EL (cell line): Measurements from ENCODE around the gene APOL1.
"Not testable (repeated sequence)": the region's sequence is repeated elsewhere in the genome, so short reads cannot be mapped to it uniquely, and the experiment has no call there.

ENCODE experiments used
- DNase-seq: peaks from one replicate; pipeline ENCODE4 v3.0.0-alpha.2; 2016

APOL1 gene

GRCh38 chr22:36247955-36248354, 5.0 kb upstream of the APOL1 start:
- DNase-seq = no peak

- no peak for DNase-seq
Observed at GRCh38 chr22:36249160-36249559, 3.8 kb upstream of the APOL1 start.

GRCh38 chr22:36250292-36250960, 2.5 kb upstream of the APOL1 start:
- DNase-seq = not testable (repeated sequence)

- DNase-seq = not testable (repeated sequence)
Observed at GRCh38 chr22:36251979-36252608, 839 bp upstream of the APOL1 start.

- no peak for DNase-seq
Observed at GRCh38 chr22:36253523-36254490, 874 bp downstream of the APOL1 start.

- DNase-seq = not testable (repeated sequence)
Observed at GRCh38 chr22:36255572-36255971, 2.6 kb downstream of the APOL1 start.

GRCh38 chr22:36256478-36256877, 3.5 kb downstream of the APOL1 start:
- no peak for DNase-seq

GRCh38 chr22:36257308-36257707, 4.4 kb downstream of the APOL1 start:
- no peak for DNase-seq

GRCh38 chr22:36257948-36258670, 5.2 kb downstream of the APOL1 start:
- DNase-seq = no peak

GRCh38 chr22:36258701-36259614, 6.0 kb downstream of the APOL1 start:
- no peak for DNase-seq

GRCh38 chr22:36259615-36260300, 6.8 kb downstream of the APOL1 start:
- no peak for DNase-seq

- not testable (repeated sequence) for DNase-seq
Observed at GRCh38 chr22:36261675-36262074, 8.7 kb downstream of the APOL1 start.

- DNase-seq = not testable (repeated sequence)
Observed at GRCh38 chr22:36262307-36262706, 9.4 kb downstream of the APOL1 start.

GRCh38 chr22:36263216-36263673, 10.3 kb downstream of the APOL1 start:
- DNase-seq = not testable (repeated sequence)

GRCh38 chr22:36263886-36264664, 11.1 kb downstream of the APOL1 start:
- not testable (repeated sequence) for DNase-seq

GRCh38 chr22:36267058-36267457, 14.1 kb downstream of the APOL1 start:
- DNase-seq = no peak

GRCh38 chr22:36267896-36268485, 15.1 kb downstream of the APOL1 start:
- no peak for DNase-seq

GRCh38 chr22:36271231-36271630, 18.3 kb downstream of the APOL1 start:
- DNase-seq = not testable (repeated sequence)

- not testable (repeated sequence) for DNase-seq
Observed at GRCh38 chr22:36271951-36272350, 19.0 kb downstream of the APOL1 start.

- no peak for DNase-seq
Observed at GRCh38 chr22:36274531-36274930, 21.6 kb downstream of the APOL1 start.
